ENCODE measurements around the gene PRSS56.
"Not testable (repeated sequence)": the region's sequence is repeated elsewhere in the genome, so short reads cannot be mapped to it uniquely, and the experiment has no call there.

PRSS56 gene

DNA sequence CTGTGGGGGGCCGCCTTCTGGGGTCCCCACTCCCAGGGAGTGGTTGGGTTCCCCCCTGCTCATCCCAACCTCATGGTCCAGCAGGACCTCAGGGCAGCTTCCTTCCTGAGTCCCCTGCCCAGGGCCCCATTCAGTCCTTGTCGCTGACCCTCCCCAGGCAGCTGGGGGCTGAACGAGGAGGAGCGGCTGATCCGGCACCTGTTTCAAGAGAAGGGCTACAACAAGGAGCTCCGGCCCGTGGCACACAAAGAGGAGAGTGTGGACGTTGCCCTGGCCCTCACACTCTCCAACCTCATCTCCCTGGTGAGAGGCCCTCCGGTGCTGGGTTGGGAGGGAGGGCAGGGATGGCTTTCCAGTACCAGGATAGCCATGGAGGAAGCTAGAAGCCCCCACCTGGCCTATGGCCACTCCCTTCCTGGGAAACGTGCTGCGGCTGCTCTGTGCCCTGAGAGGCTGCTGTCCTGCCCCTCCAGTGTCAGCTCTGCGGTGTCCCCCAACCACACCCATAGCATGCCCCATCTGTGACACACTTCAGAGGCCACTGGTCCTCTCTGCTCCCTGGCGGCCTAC is 6.3 kb downstream of the PRSS56 start:
- DNase-seq, result no peak

DNA sequence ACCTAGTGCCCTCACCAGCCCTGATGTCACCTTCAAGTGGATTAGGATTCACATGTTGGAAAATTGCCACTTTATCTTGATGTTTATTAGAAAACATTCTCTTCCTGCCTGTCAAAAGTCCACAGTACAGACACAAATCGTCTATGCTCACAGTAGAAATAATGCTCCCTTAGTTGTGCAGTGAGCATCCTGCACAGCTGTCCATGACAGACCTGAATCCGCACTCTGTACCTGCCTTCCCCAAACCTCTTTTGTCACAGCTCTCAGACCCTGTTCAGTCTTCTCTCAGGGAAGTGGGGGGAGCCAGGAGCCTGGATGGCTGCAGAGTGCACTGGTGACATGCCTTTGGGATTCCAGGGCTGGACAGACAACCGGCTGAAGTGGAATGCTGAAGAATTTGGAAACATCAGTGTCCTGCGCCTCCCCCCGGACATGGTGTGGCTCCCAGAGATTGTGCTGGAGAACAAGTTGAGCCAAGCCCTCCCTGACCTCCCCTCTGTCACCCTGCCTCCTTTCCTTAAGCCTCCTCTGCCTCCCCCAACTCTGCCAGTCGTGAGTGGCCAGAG is 7.8 kb downstream of the PRSS56 start:
- no peak for DNase-seq

DNA sequence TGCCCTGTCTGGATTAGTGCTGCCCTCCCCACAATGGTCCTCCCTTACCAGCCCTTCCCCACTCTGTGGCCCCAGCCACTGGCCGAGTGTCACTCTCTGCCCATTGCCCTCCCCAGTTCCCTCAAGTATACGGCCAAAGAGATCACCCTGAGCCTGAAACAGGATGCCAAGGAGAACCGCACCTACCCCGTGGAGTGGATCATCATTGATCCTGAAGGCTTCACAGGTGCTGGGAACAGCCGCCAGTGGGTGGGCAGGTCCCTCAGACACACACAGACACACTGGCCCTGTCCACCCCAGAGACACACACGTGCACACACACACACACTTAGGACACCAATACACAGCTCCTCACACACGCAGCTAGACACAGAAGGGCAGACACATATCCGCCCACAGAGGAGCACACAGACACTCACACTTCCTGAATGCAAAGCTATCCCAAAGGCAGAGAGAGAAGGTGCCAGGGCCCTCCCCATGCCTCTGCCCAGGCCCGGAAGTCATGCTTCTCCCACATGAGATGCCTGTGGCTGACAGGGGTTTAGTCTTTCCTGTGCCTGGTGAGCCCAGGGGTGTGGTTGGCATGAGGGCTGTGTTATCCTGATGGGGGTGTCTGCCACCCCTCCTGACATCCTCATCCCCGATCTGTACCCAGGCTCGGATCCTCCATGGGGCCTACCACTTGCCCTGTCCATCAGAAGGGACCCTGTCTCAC is 8.7 kb downstream of the PRSS56 start:
- DNase-seq, result no peak

DNA sequence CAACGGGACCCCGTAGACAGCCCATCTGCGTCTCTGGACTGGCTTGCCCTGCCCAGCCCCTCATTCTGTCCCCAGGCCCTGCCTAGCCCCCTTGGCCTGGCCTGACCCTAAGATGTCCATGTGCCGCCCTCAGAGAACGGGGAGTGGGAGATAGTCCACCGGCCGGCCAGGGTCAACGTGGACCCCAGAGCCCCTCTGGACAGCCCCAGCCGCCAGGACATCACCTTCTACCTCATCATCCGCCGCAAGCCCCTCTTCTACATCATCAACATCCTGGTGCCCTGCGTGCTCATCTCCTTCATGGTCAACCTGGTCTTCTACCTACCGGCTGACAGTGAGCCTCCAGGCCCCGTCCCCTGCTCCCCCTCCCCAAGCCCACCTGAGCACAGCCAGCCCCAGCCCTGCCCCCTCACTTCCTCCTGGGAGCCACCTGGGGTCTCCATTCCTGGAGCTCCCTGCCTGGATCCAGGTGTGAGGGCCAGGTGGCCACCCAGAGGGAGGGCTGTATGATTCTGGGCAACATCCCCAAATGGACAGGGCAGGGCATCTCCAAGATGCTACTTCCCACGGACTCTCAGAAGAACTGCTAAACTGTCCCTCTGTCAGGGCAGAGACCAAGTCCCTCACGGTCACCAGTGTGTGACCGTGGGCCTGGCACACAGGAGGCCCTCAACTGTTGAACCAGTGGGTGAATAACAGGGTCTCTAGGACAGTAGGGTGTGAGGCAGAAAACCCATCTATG is 9.8 kb downstream of the PRSS56 start:
- no peak for DNase-seq

DNA sequence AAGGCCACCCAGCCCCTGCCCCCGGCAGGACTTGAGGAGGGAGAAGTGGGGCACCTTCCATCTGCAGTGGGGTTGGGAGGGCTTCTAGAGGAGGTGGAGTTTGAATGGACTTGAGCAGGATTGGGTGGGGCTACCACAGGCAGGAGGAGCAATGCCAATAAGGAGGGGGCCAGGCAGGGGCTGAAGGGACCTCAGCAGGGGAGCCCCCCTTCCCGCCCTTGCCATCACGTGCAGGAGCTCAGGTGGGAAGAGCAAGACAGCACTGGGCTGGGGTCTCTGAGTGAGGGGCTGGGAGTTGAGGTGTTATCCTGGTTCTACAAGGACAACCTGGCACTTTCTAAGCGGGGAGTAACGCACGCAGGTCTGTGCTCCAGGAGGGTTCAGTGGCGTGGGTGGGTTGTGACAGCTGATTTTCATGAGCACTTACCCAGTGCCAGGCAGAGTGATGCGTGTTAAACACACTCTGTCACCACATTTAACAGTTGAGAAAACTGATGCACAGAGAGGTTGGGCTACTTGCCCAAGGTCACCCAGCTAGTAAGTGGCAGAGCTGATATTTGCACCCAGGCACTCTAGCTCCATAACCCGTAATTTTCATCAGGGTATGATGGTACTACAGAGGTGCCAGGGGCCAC is 10.6 kb downstream of the PRSS56 start:
- DNase-seq, result no peak

DNA sequence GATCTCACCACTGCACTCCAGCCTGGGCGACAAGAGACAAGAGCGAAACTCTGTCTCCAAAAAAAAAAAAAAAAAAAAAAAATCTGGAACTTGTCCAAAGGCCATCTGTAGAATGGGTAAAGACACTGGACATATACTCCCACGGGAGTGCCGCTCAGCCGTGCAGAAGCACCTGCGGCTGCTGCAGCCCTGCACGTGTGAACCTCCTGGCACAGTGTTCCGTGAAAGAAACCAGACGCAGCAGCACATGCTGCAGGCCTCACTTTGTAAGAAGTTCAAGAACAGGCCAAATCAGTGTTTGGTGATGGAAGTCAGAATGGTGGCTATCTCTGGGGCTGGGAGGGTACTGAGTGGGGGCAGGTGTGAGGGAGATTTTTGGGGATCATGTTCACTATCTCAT is 12.2 kb downstream of the PRSS56 start:
- DNase-seq, result no peak

DNA sequence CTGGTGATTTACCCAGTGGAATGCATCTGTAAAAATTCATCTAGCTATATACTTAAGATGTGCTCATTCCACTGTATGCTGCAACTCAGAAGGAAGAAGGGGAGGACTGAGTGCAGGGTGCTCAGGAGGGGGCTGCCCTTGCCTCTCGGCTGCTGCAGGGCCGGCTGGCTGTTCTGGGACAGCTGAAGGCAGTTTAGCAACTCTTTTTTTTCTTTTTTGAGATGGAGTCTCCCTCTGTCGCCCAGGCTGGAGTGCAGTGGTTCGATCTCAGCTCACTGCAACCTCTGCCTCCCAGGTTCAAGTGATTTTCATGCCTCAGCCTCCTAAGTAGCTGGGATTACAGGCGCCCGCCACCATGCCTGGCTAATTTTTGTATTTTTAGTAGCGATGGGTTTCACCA is 12.6 kb downstream of the PRSS56 start:
- not testable (repeated sequence) for DNase-seq

DNA sequence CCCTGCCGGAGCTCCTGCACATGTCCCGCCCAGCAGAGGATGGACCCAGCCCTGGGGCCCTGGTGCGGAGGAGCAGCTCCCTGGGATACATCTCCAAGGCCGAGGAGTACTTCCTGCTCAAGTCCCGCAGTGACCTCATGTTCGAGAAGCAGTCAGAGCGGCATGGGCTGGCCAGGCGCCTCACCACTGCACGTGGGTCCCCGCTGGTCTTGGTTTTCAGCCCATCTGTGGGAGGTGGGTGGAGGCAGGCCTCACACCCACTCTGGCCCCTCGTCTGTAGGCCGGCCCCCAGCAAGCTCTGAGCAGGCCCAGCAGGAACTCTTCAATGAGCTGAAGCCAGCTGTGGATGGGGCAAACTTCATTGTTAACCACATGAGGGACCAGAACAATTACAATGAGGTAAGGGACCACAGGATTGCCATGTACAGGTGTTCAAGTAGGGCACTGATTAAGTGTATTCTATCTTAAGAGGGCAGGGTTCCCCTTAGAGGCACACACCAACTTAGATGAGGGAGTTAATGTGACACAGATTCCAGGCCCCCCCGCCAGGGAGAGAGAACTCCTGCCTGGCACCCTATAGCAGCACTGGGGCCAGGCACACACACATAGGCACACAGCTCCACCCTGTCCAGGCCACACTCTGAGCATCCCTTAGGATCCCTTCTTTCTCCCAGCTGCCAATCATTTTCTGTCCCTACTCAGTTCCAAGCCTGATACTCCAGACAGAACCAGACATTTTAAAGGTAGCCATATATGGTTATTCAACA is 13.9 kb downstream of the PRSS56 start:
- DNase-seq, result no peak

DNA sequence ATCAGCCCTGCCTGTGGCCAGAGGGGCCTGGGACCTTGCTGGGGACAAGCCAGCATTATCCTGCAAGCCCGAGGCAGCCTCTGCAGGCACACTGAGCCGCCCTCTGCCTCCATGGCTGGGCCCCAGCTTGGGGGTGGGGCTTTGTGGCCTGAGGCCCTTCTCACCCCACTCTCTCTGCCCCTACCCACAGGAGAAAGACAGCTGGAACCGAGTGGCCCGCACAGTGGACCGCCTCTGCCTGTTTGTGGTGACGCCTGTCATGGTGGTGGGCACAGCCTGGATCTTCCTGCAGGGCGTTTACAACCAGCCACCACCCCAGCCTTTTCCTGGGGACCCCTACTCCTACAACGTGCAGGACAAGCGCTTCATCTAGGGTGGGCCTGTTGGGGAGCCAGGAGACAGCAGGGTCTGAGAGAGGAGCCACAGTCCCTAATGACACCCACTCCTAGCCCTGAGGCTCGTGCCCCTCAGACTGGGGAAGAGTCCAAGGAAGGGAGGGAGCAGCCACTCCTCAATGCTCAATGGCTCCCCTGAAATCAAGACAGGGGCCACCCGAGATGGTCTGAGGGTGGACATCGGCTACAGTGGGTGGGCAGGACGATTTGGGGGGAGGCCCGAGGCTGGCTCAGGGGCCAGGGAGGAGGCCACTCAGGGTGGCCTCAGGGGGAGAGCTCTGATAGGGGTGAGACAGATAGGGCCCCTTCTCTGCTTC is 14.9 kb downstream of the PRSS56 start:
- no peak for DNase-seq

DNA sequence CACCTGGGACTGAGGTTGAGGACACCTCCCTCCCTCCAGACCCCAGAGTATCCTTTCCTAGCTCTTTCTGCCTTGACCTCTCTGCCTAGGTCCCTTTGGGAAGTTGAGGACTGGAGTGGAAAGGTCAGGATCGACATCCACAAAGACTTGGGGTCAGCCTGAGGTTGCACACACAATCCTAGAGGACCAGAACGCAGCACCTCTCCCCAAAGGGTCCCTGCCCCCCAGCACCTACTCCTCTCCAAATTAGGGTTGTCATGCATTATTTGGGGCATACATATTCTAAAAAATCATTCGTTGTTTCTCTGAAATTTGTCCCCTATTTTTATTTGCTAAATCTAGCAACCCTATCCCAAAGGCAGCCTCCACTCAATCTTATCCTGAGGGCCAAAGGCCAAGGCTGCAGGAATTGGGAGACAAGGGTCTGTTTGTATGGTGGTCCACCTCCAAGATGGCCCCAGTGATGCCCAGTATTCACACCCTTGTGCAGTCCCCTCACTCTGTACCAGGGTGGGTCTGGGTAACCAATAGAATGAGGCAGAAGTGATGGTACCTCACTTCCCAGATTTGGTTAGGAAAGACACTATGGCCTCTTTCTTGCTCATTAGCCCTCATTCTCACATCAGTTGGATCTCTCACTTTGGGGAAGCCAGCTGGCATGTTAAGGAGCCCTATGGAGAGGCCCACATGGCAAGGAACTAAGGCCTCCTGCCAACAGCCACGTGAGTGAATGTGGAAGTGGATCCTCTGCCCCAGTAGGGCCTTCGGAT is 15.8 kb downstream of the PRSS56 start:
- no peak for DNase-seq

DNA sequence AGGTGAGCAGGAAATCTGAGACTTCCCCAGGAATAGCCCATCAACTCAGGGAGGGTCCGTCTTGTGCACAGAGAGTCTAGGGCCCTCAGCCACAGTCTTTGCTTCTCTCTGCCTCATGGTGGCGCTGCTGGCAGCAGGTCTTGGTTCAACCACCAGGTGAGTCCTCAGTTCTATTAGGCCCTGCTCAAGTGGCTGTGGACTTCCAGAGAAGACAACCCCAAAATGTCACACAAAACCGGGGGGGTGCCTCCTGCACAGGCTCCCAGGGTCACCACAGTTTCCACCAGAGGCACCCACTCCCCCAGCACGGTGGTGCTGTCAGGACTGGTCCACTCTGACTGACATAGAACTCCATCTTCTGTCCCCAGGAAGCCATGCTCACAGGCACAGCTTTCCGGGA is 16.9 kb downstream of the PRSS56 start:
- DNase-seq, result no peak

DNA sequence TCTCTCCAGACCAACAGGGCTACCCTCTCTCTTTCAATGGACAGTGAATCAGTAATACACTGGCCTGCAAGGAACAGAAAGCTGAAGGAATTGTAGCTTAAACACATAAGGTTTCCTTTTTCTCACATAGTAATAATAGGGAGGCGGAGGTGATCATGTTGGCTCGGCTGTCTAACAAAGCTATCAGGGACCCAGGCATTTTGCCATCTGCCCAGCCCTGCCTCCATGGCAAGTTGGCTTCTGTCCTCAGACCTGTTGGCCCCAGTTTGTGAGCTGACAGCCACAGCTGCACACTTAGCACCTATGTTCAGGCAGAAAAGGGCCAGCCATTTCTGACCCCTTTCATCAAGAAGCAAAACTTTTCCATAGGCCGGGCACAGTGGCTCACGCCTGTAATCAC is 17.3 kb downstream of the PRSS56 start:
- DNase-seq, result no peak

DNA sequence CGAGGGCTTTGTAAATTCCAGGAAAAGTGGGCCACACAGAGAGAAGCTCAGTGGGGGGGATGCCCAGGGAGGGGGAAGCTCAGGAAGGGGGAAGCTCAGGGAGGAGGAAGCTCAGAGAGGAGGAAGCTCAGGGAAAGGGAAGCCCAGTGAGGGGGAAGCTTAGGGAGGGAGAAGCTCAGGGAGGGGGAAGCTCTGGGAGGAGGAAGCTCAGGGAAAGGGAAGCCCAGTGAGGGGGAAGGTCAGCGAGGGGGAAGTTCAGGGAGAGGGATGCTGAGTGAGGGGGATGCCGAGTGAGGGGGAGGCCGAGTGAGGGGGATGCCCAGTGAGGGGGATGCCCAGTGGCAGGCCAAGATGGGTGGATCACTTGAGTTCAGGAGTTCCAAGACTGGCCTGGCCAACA is 18.5 kb downstream of the PRSS56 start:
- DNase-seq, result no peak

DNA sequence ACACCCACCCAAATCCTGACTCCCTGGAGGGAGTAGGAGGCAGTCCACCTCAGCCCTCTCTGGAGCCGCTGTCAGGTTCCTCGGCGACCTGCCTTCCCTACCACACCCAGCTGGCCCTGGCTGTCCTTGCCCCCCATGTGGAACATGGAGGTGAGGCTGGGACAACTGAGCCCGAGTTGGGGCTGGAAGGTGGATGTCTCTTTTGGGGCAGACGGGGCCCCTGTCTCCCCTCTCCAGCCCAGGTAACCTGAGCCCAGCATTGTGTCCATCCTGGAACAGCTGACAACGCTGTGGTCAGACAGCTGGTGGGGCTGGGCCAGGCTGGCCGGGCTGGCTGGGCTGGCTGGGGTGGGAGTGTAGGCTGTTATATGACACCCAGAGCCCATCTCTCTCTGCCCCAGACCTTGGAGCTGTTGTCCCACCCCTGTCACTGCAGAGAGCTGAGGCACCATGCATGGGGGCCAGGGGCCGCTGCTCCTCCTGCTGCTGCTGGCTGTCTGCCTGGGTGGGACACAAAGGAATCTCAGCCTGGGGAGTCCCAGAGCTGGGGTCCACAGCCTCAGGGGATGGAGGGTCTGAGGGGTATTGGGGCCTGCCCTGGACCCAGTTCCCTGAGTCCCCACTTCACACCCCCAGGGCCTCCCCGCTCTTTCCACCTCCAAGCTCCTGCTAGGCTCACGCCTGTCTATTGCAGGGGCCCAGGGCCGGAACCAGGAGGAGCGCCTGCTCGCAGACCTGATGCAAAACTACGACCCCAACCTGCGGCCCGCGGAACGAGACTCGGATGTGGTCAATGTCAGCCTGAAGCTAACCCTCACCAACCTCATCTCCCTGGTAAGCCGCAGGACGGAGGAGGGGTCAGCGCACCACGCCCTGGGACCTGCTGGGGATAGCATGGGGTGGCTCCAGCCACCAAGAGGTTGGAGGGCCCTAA is 19.4 kb downstream of the PRSS56 start, which contains the start of gene CHRNG:
CHRNG (plus strand) TSS at position 395 of the 934 bp plus-strand sequence; CDS start at position 451, 56 bp downstream.
- DNase-seq, result no peak

DNA sequence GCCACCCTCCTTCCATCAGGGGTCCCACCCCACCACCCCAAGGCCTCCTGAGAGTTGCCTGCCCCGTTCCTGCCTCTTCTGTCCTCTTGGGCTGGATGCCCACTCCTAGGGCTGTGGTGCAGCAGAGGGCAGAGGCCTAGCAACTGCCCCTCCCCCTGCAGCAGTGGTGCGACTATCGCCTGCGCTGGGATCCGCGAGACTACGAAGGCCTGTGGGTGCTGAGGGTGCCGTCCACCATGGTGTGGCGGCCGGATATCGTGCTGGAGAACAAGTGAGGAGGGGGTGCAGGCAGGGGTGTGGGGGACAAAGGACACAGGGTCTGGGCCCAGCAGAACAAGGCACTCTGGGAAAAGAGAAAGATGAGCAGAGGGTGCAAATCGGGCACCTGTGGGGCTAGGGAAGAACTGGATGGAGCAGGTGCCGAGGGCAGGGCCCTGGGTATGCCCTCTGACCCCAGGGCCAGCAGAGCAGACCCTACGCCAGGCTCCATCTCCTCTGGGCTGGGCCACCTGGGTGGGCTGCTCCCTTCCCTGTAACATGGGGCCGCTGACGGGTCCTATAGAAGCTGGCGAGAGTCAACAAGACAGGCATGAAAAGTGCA is 20.4 kb downstream of the PRSS56 start:
- DNase-seq, result no peak

DNA sequence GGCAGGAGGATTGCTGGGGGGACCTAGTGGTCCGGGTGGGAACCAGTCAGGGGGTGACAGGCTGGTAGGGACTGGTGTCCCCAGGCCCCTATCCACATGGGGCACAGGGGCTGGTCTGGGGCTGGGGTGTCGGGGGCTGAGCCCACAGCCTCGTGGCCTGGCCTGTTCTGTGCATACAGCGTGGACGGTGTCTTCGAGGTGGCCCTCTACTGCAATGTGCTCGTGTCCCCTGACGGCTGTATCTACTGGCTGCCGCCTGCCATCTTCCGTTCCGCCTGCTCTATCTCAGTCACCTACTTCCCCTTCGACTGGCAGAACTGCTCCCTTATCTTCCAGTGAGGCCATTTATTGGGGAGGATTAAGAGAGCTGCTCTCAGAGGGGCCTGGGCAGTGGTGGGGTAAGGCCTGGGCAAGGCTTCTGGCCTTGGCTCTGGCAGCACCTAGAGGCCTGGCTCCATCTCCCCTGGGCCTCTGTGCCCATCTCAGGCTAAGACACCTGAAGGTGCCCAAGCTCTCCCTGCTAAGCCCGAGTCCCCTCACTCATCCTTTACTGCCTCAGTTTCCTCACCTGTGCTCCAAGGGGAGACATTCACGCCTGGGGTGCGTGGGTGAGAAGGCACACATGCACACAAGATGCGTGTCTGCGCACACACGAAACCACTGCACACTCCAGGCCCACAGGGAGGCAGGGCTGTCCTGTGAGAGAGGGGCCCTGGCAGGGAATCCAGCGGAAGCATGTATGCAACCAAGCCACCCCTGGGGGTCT is 21.2 kb downstream of the PRSS56 start:
- DNase-seq, result no peak

DNA sequence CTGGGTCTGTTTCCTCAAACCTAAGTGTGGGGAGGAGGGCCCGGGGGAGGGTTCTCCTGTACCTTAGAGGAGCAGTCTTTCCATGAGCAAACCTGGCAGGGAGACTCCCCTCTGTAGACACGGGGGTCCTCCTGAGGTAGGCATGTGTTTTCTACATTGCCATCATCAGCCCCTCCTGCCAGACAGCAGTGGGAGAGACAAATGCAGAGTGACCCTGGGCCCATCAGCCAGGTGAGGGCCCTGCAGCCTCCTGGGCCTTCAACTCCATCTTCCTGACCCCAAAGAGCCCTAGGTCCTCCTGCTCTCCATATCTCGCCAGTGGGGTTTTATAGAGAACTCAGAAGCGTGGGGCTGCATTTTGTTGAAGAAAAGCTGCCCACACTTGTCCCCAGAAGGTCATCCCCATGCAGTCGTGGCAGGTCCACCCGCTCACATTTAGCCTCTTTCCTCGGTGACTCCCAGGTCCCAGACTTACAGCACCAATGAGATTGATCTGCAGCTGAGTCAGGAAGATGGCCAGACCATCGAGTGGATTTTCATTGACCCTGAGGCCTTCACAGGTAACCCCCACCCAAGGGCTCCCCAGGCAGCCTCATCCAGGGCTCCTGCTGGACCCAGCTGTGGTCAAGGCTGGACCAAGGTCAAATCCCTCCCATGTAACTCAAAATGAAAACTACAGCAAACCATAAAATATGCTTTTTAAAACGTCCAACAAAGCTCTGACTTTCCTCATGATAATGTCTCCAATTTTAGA is 21.9 kb downstream of the PRSS56 start:
- no peak for DNase-seq
